GM19193 (cell line): ENCODE data around the gene VWA8.

ENCODE experiments used
- POLR2A ChIP-seq: IDR thresholded peaks from 4 replicates; pipeline ENCODE4 v1.6.1; 2011; ENCODE audit not compliant: insufficient read depth, insufficient read length; ENCODE audit errors: extremely low read depth

Gene VWA8

GRCh38 chr13:41914552-41914951, 46.4 kb downstream of the VWA8 start:
- TF ChIP-seq POLR2A, result no peak

DNA sequence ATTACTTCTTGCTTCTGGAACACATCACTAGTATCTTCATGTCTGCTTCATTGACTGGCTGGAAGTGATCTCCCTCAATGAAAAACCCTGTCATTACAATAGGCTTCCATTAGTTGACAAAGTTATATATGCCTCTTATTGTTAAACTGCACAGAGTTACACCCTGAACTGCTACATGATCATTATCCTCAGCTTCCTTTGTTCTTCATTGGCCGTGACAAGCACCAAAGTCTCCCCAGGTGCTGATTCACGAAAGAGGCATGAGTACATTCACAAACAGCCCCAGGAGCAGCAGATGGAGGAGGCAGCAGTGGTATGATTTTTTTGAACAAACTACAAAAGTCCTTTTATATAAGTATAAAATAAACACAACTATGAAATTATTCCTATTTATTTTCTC, 51.4 kb downstream of the VWA8 start:
- TF ChIP-seq POLR2A, result no peak

DNA sequence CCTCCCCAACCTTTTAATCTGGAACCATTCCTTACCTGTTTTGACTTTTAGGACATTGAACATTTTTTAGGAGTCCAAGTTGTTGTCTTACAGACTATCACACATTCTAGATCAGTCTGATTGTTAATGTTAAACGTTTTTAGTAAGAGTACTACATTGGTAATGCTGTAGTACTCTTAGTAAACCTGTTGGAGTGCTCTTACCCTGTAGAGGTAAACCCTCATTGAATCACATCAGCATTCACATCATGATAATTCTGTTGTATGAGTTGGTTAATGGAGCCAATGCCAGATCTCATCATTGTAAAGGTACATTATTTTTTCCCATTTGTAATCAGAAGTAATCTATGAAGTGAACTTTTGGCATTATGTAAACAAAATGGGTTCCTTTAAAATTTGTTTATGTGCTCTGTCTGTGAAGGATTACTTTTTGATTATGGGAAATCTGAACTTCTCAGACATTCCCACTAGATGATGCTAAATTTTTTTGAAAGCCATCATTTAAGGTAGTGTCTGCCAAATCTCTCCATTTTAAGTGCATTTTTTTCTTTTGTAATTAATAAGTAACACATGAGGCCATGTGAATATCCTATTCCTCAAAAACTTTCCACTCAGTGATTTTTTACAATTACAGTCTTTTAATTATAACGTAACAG, 55.2 kb downstream of the VWA8 start:
- no peak for TF ChIP-seq POLR2A

DNA sequence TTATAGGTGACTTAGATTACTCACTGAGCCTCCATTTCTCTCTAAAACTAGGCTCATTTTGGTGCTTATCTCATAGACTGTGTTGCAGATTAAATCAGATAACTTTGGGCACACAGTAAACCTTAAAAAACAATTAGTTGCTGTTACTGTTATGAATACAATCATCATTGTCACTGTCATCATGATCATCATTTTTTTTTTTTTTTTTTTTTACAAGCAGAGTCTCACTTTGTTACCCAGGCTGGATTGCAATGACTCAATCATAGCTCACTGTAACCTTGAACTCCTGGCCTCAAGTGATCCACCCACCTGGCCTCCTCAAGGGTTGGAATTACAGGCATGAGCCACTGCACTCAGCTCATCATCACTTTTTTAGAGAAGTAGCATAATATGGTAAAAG, 60.0 kb downstream of the VWA8 start:
- TF ChIP-seq POLR2A, result no peak

DNA sequence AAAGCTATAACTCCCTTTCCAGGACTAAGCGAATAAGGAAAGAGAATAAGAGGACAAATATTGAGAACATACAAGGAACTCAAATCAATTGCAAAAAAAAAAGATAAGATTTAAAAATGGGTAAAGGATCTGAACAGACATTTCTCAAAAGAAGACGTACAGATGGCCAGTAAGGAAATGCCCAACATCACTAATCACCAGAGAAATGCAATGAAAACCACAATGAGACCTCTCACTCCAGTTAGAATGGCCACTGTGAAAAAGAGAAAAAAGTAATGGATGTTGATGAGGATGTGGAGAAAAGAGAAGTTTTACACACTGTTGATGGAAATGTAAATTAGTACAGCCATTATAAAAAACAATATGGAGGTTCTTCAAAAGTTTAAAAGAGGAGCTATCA, 63.8 kb downstream of the VWA8 start:
- no peak for TF ChIP-seq POLR2A

- no peak for TF ChIP-seq POLR2A
These were observed 65.4 kb downstream of the VWA8 start for GRCh38 chr13:41895478-41895877.

DNA sequence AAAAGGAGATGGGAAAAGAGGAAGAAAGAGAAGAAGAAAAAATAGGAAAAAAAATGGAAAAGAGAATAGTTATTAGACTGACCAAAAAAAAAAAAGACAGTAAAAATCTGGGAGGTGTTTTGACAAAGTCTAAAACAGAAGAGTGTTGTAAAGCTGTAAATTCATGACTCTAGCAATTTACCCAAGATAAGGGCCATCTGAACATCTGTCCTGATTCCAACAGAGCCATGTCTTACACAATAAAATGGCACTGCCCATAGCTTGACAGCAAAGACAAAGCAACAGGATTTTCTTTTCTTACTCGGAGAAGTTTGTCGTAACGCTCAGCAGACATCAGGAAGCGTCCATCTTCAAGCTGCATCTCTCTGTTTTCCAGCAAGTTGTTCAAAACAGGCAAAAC, 69.8 kb downstream of the VWA8 start:
- no peak for TF ChIP-seq POLR2A

DNA sequence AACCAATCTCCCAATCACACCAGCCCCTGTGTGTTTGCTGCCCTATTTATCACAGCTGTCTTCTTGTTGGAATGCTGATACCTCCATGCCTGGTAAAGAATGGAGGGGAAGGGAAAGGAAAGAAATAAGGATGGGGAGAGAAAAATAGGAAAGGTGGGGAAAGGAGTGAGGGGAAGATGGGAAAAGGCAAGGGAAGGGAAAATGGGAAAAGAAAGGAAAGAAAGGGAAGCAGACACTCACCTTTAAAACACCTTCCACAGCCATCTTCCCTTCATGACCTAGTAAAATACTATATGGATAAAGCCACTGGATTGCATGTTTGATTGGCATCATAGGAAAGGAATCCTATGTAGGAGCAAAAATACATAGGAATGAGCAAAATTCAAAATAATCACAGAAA, 77.8 kb downstream of the VWA8 start:
- TF ChIP-seq POLR2A, result no peak

DNA sequence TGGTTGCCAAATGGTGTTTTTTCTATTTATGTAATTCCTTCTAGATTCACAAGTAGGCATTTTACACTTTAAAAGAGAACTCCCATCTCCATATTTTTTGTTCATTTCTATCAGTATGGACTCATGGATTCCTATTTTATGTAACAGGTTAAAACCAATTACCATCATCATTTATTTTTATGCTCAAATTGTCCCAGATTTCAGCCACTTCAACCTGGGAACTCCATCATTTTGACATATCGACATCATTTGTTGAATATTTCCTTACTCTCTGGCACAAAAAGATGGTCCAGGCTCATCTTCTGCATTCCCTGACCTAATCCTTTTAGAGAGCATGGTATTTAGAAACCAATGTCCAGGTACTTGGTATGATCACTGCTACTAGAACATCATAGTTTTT, 79.9 kb downstream of the VWA8 start:
- TF ChIP-seq POLR2A, result no peak

DNA sequence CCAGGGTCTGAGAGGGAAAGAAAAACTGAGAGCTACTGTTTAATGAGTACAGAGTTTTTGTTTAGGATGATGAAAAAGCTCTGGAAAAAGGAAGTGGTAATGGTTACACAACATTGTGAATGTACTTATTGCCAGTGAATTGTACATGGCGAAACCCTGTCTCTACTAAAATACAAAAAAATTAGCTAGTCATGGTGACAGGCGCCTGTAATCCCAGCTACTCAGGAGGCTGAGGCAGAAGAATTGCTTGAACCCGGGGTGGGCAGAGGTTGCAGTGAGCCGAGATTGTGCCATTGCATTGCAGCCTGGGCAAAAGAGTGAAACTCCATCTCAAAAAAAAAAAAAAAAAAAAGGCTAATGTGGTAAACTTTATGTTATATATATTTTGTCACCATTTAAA, 96.3 kb downstream of the VWA8 start:
- TF ChIP-seq POLR2A, result no peak

GRCh38 chr13:41859565-41859964, 101.3 kb downstream of the VWA8 start:
- TF ChIP-seq POLR2A, result no peak

DNA sequence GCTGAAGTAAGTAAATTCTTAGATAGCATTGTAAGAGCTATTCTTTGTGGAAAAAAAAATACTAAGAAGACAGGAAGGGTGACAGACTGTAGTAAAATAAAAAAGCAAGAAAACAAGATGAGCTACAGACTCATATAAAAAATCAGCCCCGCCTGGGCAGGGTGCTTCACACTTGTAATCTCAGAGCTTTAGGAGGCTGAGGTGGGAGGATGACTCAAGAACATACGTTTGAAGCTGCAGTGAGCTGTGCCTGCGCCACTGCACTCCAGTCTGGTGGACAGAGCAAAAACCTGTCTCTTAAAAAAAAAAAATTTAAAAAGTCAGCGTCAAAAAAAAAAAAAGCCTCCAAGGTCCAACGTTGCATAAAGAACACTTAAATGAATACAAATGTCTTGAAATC, 102.1 kb downstream of the VWA8 start:
- TF ChIP-seq POLR2A, result no peak

GRCh38 chr13:41854758-41855157, 106.2 kb downstream of the VWA8 start:
- TF ChIP-seq POLR2A, result no peak

GRCh38 chr13:41851351-41851750, 109.6 kb downstream of the VWA8 start:
- TF ChIP-seq POLR2A, result no peak

DNA sequence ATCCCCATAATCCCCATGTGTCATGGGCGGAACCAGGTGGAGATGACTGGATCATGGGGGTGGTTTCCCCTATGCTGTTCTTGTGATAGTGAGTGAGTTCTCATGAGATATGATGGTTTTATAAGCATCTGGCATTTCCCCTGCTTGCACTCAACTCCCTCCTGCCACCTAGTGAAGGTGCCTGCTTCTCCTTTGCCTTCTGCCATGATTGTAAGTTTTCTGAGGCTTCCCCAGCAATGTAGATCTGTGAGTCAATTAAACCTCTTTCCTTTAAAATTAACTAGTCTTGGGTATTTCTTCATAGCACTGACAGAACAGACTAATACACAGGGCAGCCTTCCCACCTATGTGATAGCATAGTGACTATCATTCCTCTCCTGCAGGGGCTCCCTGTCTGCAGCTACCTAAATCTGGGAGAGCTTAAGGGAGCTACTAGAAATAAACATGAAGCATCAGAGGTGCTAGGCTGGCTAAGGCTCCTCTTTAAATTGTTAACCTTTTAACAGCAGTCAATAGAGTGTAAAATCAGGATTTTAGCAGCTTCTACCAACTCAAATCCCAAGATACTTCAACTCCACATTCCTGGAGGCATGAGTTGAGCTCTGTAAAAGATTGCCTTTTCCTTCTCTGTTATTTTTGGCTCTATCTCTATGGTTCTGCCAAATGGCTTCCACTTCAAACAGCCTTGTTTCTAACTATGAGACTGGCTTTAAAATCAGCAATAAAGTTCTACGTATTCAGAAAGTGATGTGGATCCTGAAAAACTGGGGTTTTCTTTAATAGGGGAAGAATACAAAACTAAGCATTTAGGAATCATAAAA, 112.3 kb downstream of the VWA8 start:
- no peak for TF ChIP-seq POLR2A

DNA sequence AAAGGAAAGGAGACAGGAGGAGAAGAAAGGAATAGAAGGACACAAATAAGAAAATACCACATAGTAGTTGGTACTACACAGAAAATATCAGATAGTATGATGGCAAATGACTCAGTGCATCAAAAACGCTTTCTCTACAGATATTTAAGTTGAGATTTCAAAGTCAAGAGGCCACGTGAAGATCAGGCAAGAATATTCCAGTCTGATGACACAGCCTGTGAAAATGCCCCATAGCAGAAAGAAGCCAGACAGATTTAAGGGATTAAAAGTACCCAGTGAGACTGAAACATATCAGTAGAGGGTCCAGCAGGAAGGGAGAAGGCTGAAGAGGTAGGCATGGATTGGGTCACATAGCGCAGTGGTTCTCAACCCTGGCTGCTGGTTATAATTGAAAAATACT, 113.7 kb downstream of the VWA8 start:
- TF ChIP-seq POLR2A, result no peak
